Lower leg skin (tissue), 4 donors: ENCODE measurements around the gene SPOCD1. TPM values are rescaled to one million over a fixed set of nuclear protein-coding genes. Genes with fewer than 3 reads are reported as not detected.

Experiments
- DNase-seq, 2 donors: peaks; one replicate each; pipeline ENCODE4 v3.0.0-alpha.2; 2019; ENCODE audit warnings: low spot score in 2 of 2
- H3K4me3 ChIP-seq: fragments of 200-600 bp; sonication (generic); 2 replicates; pipeline ENCODE4 v1.5.1; 2017; ENCODE audit warnings: mild to moderate bottlenecking, low read depth; ENCODE audit not compliant: poor library complexity, severe bottlenecking
- CTCF ChIP-seq, 3 donors: fragments of 450-650 bp; IDR thresholded peaks; one replicate each; pipeline ENCODE4 v1.5.1; 2016; ENCODE audit warnings: antibody characterized with exemption in 3 of 3, mild to moderate bottlenecking in 3 of 3, moderate library complexity in 2 of 3
- POLR2A ChIP-seq, 2 donors: fragments of 450-650 bp; IDR thresholded peaks; one replicate each; pipeline ENCODE4 v1.6.1; 2016 to 2017; ENCODE audit warnings: antibody characterized with exemption in 2 of 2, mild to moderate bottlenecking in 1 of 2, moderate library complexity in 1 of 2
- WGBS, 2 donors: methylation state at CpG; one replicate each; pipeline ENCODE4 v1.1.5; 2018; 5-methylcytosine and 5-hydroxymethylcytosine counted together
- intact Hi-C: fragments of 100-400 bp; cut with DNase I; formaldehyde crosslinking; loops from one replicate; pipeline ENCODE4 v1.15.0; 2023; ENCODE audit warnings: low total_unique reads
- total RNA-seq, 4 donors: library from RNA; depleted of rRNA; stranded (reverse); fragments of >200 nt; gene quantifications; one replicate each; pipeline ENCODE4 v1.1.0, GENCODE V29; 2016

SPOCD1 gene
- total RNA-seq, 4 donors from 2014 or later = 0.13 to 0.51 TPM; not detected in 2

DNA sequence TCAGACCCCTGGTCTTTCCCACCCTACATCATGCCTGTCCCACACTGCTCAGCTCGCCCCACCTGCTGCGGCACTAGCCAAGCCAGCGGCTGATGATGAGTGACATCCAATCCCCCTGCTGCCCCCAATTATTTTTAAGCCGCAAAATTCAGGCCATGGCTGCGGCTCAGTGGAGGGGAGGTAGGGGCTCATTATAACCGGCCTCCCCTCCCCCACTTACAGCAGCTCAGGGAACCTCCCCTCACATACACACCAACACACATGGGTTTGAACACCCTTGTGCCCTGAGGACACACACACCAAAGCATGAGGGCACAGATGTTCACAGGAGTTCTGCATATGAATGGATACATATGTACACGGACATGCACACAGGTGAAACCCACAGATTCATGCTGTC lies 57.0 kb downstream of the SPOCD1 start:
- TF ChIP-seq CTCF (IDR thresholded peaks at IDR 0.05) (no peak), POLR2A (IDR thresholded peaks at IDR 0.05) (no peak)
- WGBS, 2 donors = 92 to 96% methylated on average over 7 of the region's 7 CpGs
- no peak overlapping the region for H3K4me3 ChIP-seq
- no peak for DNase-seq
- intact Hi-C loops = no loop called here

- TF ChIP-seq POLR2A (IDR thresholded peaks at IDR 0.05) (no peak), CTCF (IDR thresholded peaks at IDR 0.05) (no peak)
- no peak overlapping the region for H3K4me3 ChIP-seq
- intact Hi-C loops = no loop called here
- WGBS, 2 donors = 98 to 99% methylated on average over 6 of the region's 6 CpGs
- DNase-seq = no peak
These were observed 57.8 kb downstream of the SPOCD1 start for GRCh38 chr1:31757989-31758388.

DNA sequence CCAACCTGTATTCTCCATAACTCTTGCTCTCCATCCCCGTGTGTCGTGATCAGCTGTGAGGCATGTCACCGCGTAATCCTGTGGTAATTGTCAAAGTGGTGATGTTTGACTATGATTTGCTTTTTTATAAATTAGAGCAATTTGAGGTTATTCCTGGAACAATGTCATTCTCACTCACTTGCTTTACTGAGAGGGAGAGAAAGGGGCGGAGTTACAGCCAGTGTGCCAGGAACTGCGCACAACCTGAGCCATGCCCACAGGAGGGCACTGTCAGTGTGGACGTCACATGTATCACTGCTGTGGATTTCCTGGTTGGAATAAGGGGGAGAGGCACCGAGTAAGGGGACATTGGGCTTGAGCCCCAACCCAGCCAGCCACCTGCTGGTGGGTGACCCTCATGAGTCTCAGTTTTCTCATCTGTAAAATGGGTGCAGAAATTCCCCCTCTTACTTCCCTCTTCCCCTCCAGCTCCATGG lies 58.6 kb downstream of the SPOCD1 start:
- TF ChIP-seq POLR2A (IDR thresholded peaks at IDR 0.05) = no peak
- TF ChIP-seq CTCF (IDR thresholded peaks at IDR 0.05) = no peak
- intact Hi-C loops = no loop called here
- H3K4me3 ChIP-seq = no peak overlapping the region
- no peak for DNase-seq
- 84 to 85% methylated on average over 8 of the region's 8 CpGs for WGBS, 2 donors

DNA sequence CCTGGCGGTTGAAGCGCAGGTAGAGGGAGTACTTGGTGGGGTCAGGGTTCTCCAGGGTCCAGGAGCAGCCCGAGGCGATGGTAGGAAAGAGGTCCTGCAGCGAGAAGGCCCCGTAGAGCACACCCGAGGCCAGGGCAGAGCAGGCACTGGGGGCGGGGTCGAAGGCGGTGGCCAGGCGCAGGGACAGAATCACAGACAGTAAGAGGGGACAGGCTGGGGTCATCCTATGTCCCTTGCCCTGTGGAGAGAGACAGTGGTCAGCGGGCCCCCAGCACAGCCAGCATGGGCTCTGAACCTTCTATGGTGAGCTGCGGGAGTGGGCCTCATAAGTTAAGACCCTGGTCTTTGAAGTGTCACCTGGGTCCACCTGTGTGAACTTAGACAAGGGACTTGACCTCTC lies 59.2 kb downstream of the SPOCD1 start:
- no peak overlapping the region for H3K4me3 ChIP-seq
- TF ChIP-seq POLR2A (IDR thresholded peaks at IDR 0.05) (no peak), CTCF (IDR thresholded peaks at IDR 0.05) (no peak)
- intact Hi-C loops = no loop called here
- DNase-seq = no peak
- WGBS, 2 donors = 92 to 96% methylated on average over 13 of the region's 13 CpGs

- TF ChIP-seq POLR2A (IDR thresholded peaks at IDR 0.05) (no peak), CTCF (IDR thresholded peaks at IDR 0.05) (no peak)
- no peak overlapping the region for H3K4me3 ChIP-seq
- 89 to 91% methylated on average over 26 to 30 of the region's 30 CpGs for WGBS, 2 donors
- no peak for DNase-seq
- intact Hi-C loops = no loop called here
These were observed 59.9 kb downstream of the SPOCD1 start for GRCh38 chr1:31755850-31756492.

DNA sequence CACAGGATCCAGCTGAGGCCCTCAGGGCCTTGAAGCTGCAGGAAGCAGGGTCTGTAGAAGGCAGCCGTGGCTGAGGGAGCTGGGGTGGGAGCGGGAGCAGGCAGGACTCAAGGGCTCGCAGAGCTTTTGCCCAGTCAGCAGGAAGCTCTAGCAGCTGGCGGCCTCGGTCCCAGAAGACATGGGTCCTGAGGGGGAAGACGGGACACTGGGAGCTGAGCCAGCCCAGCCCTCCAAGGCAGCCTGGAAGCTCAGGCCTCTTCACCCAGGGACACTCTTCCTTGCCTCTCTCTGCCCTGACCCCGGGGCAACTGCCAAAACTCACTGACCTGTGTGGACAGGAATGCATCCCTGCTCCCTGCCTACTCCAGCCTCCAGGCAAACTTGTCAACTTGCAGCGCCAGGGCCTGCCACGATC lies 60.6 kb downstream of the SPOCD1 start:
- WGBS, 2 donors = 64 to 77% methylated on average over 9 of the region's 9 CpGs
- DNase-seq = no peak
- no peak overlapping the region for H3K4me3 ChIP-seq
- intact Hi-C loops = no loop called here
- TF ChIP-seq POLR2A (IDR thresholded peaks at IDR 0.05) (no peak), CTCF (IDR thresholded peaks at IDR 0.05) (no peak)
